ENCODE measurements around the gene TNC. TPM values are rescaled to one million over a fixed set of nuclear protein-coding genes. Genes with fewer than 3 reads are reported as not detected.

The TNC gene
- total and polyA plus RNA-seq, 2 donors (not counting 3 experiments of a cell fraction or from before 2014, with no cell fraction given): 0.29 TPM; not detected in 1

- TF ChIP-seq EZH2 (IDR thresholded peaks at IDR 0.05; ENCODE audit: borderline replicate concordance, low read depth, low read length, severe bottlenecking): no peak
- TF ChIP-seq, protein P1, sequence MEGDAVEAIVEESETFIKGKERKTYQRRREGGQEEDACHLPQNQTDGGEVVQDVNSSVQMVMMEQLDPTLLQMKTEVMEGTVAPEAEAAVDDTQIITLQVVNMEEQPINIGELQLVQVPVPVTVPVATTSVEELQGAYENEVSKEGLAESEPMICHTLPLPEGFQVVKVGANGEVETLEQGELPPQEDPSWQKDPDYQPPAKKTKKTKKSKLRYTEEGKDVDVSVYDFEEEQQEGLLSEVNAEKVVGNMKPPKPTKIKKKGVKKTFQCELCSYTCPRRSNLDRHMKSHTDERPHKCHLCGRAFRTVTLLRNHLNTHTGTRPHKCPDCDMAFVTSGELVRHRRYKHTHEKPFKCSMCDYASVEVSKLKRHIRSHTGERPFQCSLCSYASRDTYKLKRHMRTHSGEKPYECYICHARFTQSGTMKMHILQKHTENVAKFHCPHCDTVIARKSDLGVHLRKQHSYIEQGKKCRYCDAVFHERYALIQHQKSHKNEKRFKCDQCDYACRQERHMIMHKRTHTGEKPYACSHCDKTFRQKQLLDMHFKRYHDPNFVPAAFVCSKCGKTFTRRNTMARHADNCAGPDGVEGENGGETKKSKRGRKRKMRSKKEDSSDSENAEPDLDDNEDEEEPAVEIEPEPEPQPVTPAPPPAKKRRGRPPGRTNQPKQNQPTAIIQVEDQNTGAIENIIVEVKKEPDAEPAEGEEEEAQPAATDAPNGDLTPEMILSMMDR (IDR thresholded peaks at IDR 0.05; ENCODE audit: extremely low read depth in 1 of 2, insufficient read depth in 1 of 2, low read depth in 1 of 2, low read length in 2 of 2): no peak
- TF ChIP-seq MYC (IDR thresholded peaks at IDR 0.05; ENCODE audit: low read depth, low read length): no peak
- TF ChIP-seq GATA2 (IDR thresholded peaks at IDR 0.05; ENCODE audit: insufficient read depth, insufficient read length, low read depth, low read length): no peak
- no peak for TF ChIP-seq FOS (IDR thresholded peaks at IDR 0.05; ENCODE audit: borderline replicate concordance, insufficient read depth, low read length)
- TF ChIP-seq JUN (IDR thresholded peaks at IDR 0.05; ENCODE audit: borderline replicate concordance, insufficient read depth, insufficient read length, low read depth): no peak
- TF ChIP-seq, protein P2, sequence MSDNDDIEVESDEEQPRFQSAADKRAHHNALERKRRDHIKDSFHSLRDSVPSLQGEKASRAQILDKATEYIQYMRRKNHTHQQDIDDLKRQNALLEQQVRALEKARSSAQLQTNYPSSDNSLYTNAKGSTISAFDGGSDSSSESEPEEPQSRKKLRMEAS (IDR thresholded peaks at IDR 0.05; ENCODE audit: insufficient read depth, insufficient read length): no peak
- no peak for TF ChIP-seq POLR2AphosphoS5 (IDR thresholded peaks at IDR 0.05; ENCODE audit: insufficient read depth, low read depth, low read length)
- TF ChIP-seq POLR2A (IDR thresholded peaks at IDR 0.05; ENCODE audit: low read depth, low read length): no peak
- no peak overlapping the region for H3K4me3 ChIP-seq (replicated peaks in 1 of 3; ENCODE audit: insufficient read depth in 1 of 3, low read depth in 1 of 3, low read length in 3 of 3)
- H3K27ac ChIP-seq (ENCODE audit: insufficient read depth, low read depth, low read length): no peak overlapping the region
- ChIA-PET CTCF (no interaction called here), POLR2A (no interaction called here)
- H4K20me1 ChIP-seq (replicated peaks; ENCODE audit: control insufficient read depth, extremely low read depth, insufficient read depth, low read length): no peaks in the 10 kb centered on the region
- no peaks in the 10 kb centered on the region for H3K9me3 ChIP-seq (replicated peaks; ENCODE audit: control insufficient read depth, insufficient read depth, low read length)
- no peak overlapping the region for H3K4me2 ChIP-seq (ENCODE audit: insufficient read depth, low read length)
- H3K9ac ChIP-seq (replicated peaks; ENCODE audit: extremely low read depth, insufficient read depth, low read length): no peak overlapping the region
- H3K79me2 ChIP-seq (ENCODE audit: control insufficient read depth, insufficient read depth, low read length): no peaks in the 10 kb centered on the region
- H2AFZ ChIP-seq (ENCODE audit: low read depth, low read length): no peak overlapping the region
- DNase-seq (ENCODE audit: low read depth, low spot score) (no peak), FAIRE-seq (no peak)
- BruUV-seq (replicated peaks): no TSS peak
- dilution Hi-C loops (cut with MboI; ENCODE audit: extremely low pct_ligation_motif_present, low sequenced_read_pairs) (no loop called here), intact Hi-C loops (cut with micrococcal nuclease) (no loop called here)
- no peaks in the 10 kb centered on the region for H3K4me1 ChIP-seq (ENCODE audit: control insufficient read depth, extremely low read depth, insufficient read depth, low read length)
- no peaks in the 10 kb centered on the region for H3K27me3 ChIP-seq (ENCODE audit: control insufficient read depth in 2 of 2, insufficient read depth in 2 of 2, low read length in 2 of 2)
- H3K36me3 ChIP-seq (ENCODE audit: control insufficient read depth in 2 of 2, extremely low read depth in 1 of 2, insufficient read depth in 2 of 2, low read length in 2 of 2): no peaks in the 10 kb centered on the region
- no peaks in the 10 kb centered on the region for H3K9me1 ChIP-seq (replicated peaks; ENCODE audit: control insufficient read depth, extremely low read depth, insufficient read depth, low read length)
These were observed 31.1 kb downstream of the TNC start for GRCh38 chr9:115086886-115087285.

Measured in endothelial cell of umbilical vein (primary cell).